ENCODE results near the gene MEI1.

DNA sequence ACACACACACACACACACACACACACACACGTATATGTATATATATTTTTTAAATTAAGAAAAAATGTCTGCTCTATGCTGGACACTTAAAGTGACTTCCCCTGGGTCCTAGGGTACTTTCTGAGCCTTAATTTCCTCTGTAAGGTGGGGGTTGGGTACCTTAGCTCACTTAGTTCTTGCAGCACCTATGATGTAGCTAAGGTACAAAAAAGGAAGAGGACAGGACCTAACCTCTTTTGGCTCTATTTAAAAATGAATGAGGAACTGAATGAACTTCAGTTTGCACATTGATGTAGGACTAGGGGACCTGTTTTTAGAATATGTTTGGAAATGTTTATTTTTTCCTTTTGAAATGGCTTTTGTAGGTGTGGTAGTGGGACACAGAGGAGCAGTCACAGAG is 144.7 kb downstream of the MEI1 start:
- no peak for TF ChIP-seq MXI1 (conservative IDR thresholded peaks at IDR 0.05; ENCODE audit: poor library complexity, severe bottlenecking)
- TF ChIP-seq, protein P1, sequence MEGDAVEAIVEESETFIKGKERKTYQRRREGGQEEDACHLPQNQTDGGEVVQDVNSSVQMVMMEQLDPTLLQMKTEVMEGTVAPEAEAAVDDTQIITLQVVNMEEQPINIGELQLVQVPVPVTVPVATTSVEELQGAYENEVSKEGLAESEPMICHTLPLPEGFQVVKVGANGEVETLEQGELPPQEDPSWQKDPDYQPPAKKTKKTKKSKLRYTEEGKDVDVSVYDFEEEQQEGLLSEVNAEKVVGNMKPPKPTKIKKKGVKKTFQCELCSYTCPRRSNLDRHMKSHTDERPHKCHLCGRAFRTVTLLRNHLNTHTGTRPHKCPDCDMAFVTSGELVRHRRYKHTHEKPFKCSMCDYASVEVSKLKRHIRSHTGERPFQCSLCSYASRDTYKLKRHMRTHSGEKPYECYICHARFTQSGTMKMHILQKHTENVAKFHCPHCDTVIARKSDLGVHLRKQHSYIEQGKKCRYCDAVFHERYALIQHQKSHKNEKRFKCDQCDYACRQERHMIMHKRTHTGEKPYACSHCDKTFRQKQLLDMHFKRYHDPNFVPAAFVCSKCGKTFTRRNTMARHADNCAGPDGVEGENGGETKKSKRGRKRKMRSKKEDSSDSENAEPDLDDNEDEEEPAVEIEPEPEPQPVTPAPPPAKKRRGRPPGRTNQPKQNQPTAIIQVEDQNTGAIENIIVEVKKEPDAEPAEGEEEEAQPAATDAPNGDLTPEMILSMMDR (IDR thresholded peaks at IDR 0.05; ENCODE audit: poor library complexity, severe bottlenecking) = no peak
- no peak for TF ChIP-seq TAF1 (IDR thresholded peaks at IDR 0.05; ENCODE audit: low read depth)
